ENCODE results near the gene PAX3.
A peak's percentile ranks its signal among the peaks of the same experiment; 100 is the strongest.

The PAX3 gene

GRCh38 chr2:222213049-222213448 is 85.7 kb downstream of the PAX3 start:
- in situ Hi-C loops (cut with HindIII; ENCODE audit: low sequenced_read_pairs): no loop called here
- TF ChIP-seq CTCF (IDR thresholded peaks at IDR 0.05; ENCODE audit: low read depth, low read length): no peak
- no peak for DNase-seq (ENCODE audit: low read depth, low spot score)
- H3K4me3 ChIP-seq (ENCODE audit: low read depth, low read length): no peak overlapping the region

GRCh38 chr2:222212571-222212970 is 86.2 kb downstream of the PAX3 start:
- TF ChIP-seq CTCF (IDR thresholded peaks at IDR 0.05; ENCODE audit: low read depth, low read length): no peak
- H3K4me3 ChIP-seq (ENCODE audit: low read depth, low read length): no peak overlapping the region
- DNase-seq (ENCODE audit: low read depth, low spot score): no peak
- in situ Hi-C loops (cut with HindIII; ENCODE audit: low sequenced_read_pairs): no loop called here

GRCh38 chr2:222208010-222208690 is 90.6 kb downstream of the PAX3 start:
- no peak for TF ChIP-seq CTCF (IDR thresholded peaks at IDR 0.05; ENCODE audit: low read depth, low read length)
- DNase-seq (ENCODE audit: low read depth, low spot score): peak; percentile 37
- in situ Hi-C loops (cut with HindIII; ENCODE audit: low sequenced_read_pairs): no loop called here
- no peak overlapping the region for H3K4me3 ChIP-seq (ENCODE audit: low read depth, low read length)

GRCh38 chr2:222205136-222205535 is 93.7 kb downstream of the PAX3 start:
- DNase-seq (ENCODE audit: low read depth, low spot score): no peak
- in situ Hi-C loops (cut with HindIII; ENCODE audit: low sequenced_read_pairs): no loop called here
- no peak for TF ChIP-seq CTCF (IDR thresholded peaks at IDR 0.05; ENCODE audit: low read depth, low read length)
- no peak overlapping the region for H3K4me3 ChIP-seq (ENCODE audit: low read depth, low read length)

- TF ChIP-seq CTCF (IDR thresholded peaks at IDR 0.05; ENCODE audit: low read depth, low read length): no peak
- in situ Hi-C loops (cut with HindIII; ENCODE audit: low sequenced_read_pairs): no loop called here
- no peak for DNase-seq (ENCODE audit: low read depth, low spot score)
- H3K4me3 ChIP-seq (ENCODE audit: low read depth, low read length): no peak overlapping the region
Observed at GRCh38 chr2:222203041-222203440, 95.8 kb downstream of the PAX3 start.

- H3K4me3 ChIP-seq (ENCODE audit: low read depth, low read length): no peak overlapping the region
- DNase-seq (ENCODE audit: low read depth, low spot score): peak; percentile 49
- TF ChIP-seq CTCF (IDR thresholded peaks at IDR 0.05; ENCODE audit: low read depth, low read length): no peak
- in situ Hi-C loops (cut with HindIII; ENCODE audit: low sequenced_read_pairs): no loop called here
Observed at GRCh38 chr2:222196159-222196558, 102.6 kb downstream of the PAX3 start.

Measured in astrocyte of the spinal cord (primary cell).